Measurements from ENCODE around the gene EBI3.
"Not testable (repeated sequence)": the region's sequence is repeated elsewhere in the genome, so short reads cannot be mapped to it uniquely, and the experiment has no call there.

The EBI3 gene

GRCh38 chr19:4237510-4237909 lies 8.2 kb downstream of the EBI3 start:
- not testable (repeated sequence) for DNase-seq

- DNase-seq = no peak
Measured at GRCh38 chr19:4238831-4239230, 9.5 kb downstream of the EBI3 start.

GRCh38 chr19:4241824-4242430 lies 12.6 kb downstream of the EBI3 start:
- no peak for DNase-seq

GRCh38 chr19:4245938-4246337 lies 16.6 kb downstream of the EBI3 start:
- not testable (repeated sequence) for DNase-seq

GRCh38 chr19:4246767-4247593 lies 17.7 kb downstream of the EBI3 start, which contains the start of gene YJU2:
Gene YJU2 (plus strand): TSS chr19:4247080. CDS start chr19:4247147, 67 bp downstream.
- DNase-seq = peak; percentile 99

GRCh38 chr19:4256563-4256962 lies 27.2 kb downstream of the EBI3 start:
- DNase-seq = no peak

- no peak for DNase-seq
Measured at GRCh38 chr19:4257025-4257424, 27.7 kb downstream of the EBI3 start.

GRCh38 chr19:4258181-4258580 lies 28.9 kb downstream of the EBI3 start:
- no peak for DNase-seq

GRCh38 chr19:4260613-4261191 lies 31.4 kb downstream of the EBI3 start:
- DNase-seq = no peak

- DNase-seq = no peak
Measured at GRCh38 chr19:4264812-4265211, 35.5 kb downstream of the EBI3 start.

GRCh38 chr19:4266253-4267000 lies 37.1 kb downstream of the EBI3 start:
- DNase-seq = no peak

- peak; percentile 63 for DNase-seq
Measured at GRCh38 chr19:4267101-4267900, 38.0 kb downstream of the EBI3 start.

- DNase-seq = no peak
Measured at GRCh38 chr19:4267901-4268815, 38.8 kb downstream of the EBI3 start.

- DNase-seq = no peak
Measured at GRCh38 chr19:4268816-4269430, 39.6 kb downstream of the EBI3 start.

GRCh38 chr19:4272894-4273293 lies 43.6 kb downstream of the EBI3 start:
- DNase-seq = no peak

GRCh38 chr19:4274321-4274686 lies 45.0 kb downstream of the EBI3 start:
- DNase-seq = not testable (repeated sequence)

- DNase-seq = no peak
Measured at GRCh38 chr19:4277191-4277696, 47.9 kb downstream of the EBI3 start.

- no peak for DNase-seq
Measured at GRCh38 chr19:4278010-4278409, 48.7 kb downstream of the EBI3 start.

GRCh38 chr19:4278419-4279266 lies 49.3 kb downstream of the EBI3 start, which contains the start of gene SHD:
Gene SHD (plus strand): TSS chr19:4279266. CDS start chr19:4280064, 798 bp downstream.
- DNase-seq = no peak

GRCh38 chr19:4279267-4279529 lies 49.9 kb downstream of the EBI3 start:
- DNase-seq = no peak
